Right lobe of liver (tissue), 6 donors: Measurements from ENCODE around the gene LSM2. TPM values are rescaled to one million over a fixed set of nuclear protein-coding genes. Genes with fewer than 3 reads are reported as not detected.

Experiments
- ATAC-seq, 4 donors: fragments of 200-7000 bp; cut with Tn5 transposase; one replicate each; pipeline ENCODE4 v1.9.1; 2020; ENCODE audit warnings: mild to moderate bottlenecking in 4 of 4, moderate library complexity in 4 of 4
- DNase-seq, 3 donors: peaks; one replicate each; pipeline ENCODE4 v3.0.0-alpha.2; 2020
- H3K27ac ChIP-seq, 3 donors: fragments of 200-600 bp; one replicate each; pipeline ENCODE4 v1.8.0; 2022
- H3K27me3 ChIP-seq, 2 donors: fragments of 200-600 bp; one replicate each; pipeline ENCODE4 v1.8.0; 2022
- H3K36me3 ChIP-seq, 4 donors: fragments of 200-600 bp; sonication (generic) in 1 of 4; one replicate each; pipeline versions ENCODE4 v1.5.1 to v1.8.0; 2017 to 2022; ENCODE audit warnings: control low read depth in 1 of 4
- H3K4me1 ChIP-seq, 4 donors: fragments of 200-600 bp; sonication (generic) in 1 of 4; one replicate each; pipeline versions ENCODE4 v1.5.1 to v1.8.0; 2017 to 2022; ENCODE audit warnings: control low read depth in 1 of 4
- H3K4me3 ChIP-seq, 3 donors: fragments of 200-600 bp; one replicate each; pipeline ENCODE4 v1.8.0; 2022
- H3K9me3 ChIP-seq, 4 donors: fragments of 200-600 bp; sonication (generic) in 1 of 4; one replicate each; pipeline versions ENCODE4 v1.5.1 to v1.8.0; 2017 to 2022; ENCODE audit warnings: control low read depth in 1 of 4
- POLR2A ChIP-seq: fragments of 450-650 bp; IDR thresholded peaks from one replicate; pipeline ENCODE4 v1.6.1; 2017; ENCODE audit warnings: antibody characterized with exemption, mild to moderate bottlenecking
- WGBS: methylation state at CpG from one replicate; pipeline ENCODE4 v1.1.6; 2018; ENCODE audit warnings: low coverage, low lambda C conversion rate; ENCODE audit not compliant: insufficient coverage; ENCODE audit errors: missing lambda C conversion rate; 5-methylcytosine and 5-hydroxymethylcytosine counted together
- intact Hi-C, 2 donors: fragments of 100-400 bp; cut with DNase I; formaldehyde crosslinking; loops; one replicate each; pipeline versions ENCODE4 v1.11.2 to v1.14.1; 2022
- total RNA-seq, 6 experiments: library from RNA; depleted of rRNA in 2 of 6; stranded (reverse); fragments of >200 nt in 2 of 6; fragmentation: NEBNext Ultra II Directional in 3 of 6; extraction: Animal tissue kit (Norgen Biotek cat#: 25700) in 3 of 6; gene quantifications; one replicate each; pipeline versions ENCODE4 v1.1.0 to v1.2.4, GENCODE V29; 2016 to 2023
- TF ChIP-seq, protein P1 (sequence below), 4 donors: fragments of 200-600 bp in 3 of 4; fragments of 450-650 bp in 1 of 4; IDR thresholded peaks; one replicate each; pipeline versions ENCODE4 v1.5.1 to v1.8.0; 2016 to 2022; ENCODE audit warnings: antibody characterized with exemption in 4 of 4, mild to moderate bottlenecking in 2 of 4
- donor health status: DM: no; HTN: yes; CAD: no.
- donor health status: DM: no; HTN: no; CAD: no.
- donor health status: DM: no; HTN: no; CAD: no.
- donor health status: DM: no; HTN: yes; CAD: no.
- donor health status: DM: no; HTN: yes; CAD: no.

Gene LSM2
- total RNA-seq, 6 experiments from 2014 or later = 11.0 to 26.1 (median 11.6) TPM

DNA sequence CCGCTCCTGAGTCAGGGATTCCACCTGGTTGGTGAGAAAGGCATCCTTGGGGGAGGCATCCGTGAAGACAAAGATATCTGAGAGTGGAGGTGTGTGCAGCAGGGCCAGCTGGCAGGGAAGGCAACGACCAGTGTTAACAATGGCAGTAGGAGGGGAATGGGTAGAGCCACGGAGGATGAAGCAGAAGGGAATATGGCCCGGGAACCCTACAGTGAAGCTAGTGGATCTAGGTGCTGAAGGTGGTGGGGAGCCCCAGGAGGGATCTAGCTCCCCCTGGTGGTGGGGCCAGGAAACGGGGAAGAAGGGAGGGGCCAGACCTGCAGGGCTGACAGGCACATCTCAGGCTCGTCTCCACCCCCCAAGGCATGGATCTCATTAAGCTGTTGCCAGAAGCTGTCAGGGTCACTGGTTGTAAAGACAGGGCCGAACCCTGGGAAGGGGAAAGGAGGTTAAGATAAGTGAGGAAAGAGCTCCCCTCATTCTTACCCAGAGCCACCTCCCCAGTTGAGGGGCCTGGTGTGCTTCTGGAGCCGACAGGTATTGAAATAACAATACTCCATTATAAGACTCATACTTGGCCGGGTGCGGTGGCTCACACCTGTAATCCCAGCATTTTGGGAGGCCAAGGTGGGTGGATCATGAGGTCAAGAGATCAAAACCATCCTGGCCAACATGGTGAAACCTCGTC lies 36.9 kb downstream of the LSM2 start:
- Histone ChIP-seq H3K27ac (no peak overlapping the region), H3K4me1 (peaks cover 0 to 5% (median 0%) of the 10 kb centered on the region in 4 donors), H3K9me3 (no peaks in the 10 kb centered on the region), H3K27me3 (no peaks in the 10 kb centered on the region), H3K4me3 (no peak overlapping the region), H3K36me3 (no peaks in the 10 kb centered on the region)
- DNase-seq = peak; percentile 83 to 89 (median 88)
- WGBS = 39% methylated on average over 8 of the region's 12 CpGs
- ATAC-seq = peak; percentile 85 to 87 (median 87)
- intact Hi-C loops = loop anchor here (10.0 kb wide), 3 partner anchors 55 to 85 kb away; partner anchors contain the start of genes LY6G5C (in 2 of the 2) and LY6G6D (in 1 of the 2)
- TF ChIP-seq POLR2A = no peak
- TF ChIP-seq, protein P1, sequence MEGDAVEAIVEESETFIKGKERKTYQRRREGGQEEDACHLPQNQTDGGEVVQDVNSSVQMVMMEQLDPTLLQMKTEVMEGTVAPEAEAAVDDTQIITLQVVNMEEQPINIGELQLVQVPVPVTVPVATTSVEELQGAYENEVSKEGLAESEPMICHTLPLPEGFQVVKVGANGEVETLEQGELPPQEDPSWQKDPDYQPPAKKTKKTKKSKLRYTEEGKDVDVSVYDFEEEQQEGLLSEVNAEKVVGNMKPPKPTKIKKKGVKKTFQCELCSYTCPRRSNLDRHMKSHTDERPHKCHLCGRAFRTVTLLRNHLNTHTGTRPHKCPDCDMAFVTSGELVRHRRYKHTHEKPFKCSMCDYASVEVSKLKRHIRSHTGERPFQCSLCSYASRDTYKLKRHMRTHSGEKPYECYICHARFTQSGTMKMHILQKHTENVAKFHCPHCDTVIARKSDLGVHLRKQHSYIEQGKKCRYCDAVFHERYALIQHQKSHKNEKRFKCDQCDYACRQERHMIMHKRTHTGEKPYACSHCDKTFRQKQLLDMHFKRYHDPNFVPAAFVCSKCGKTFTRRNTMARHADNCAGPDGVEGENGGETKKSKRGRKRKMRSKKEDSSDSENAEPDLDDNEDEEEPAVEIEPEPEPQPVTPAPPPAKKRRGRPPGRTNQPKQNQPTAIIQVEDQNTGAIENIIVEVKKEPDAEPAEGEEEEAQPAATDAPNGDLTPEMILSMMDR (IDR thresholded peaks at IDR 0.05) = peak; percentile 81 to 98 (median 94)

- Histone ChIP-seq H3K4me3 (no peak overlapping the region), H3K9me3 (no peaks in the 10 kb centered on the region), H3K27ac (no peak overlapping the region), H3K36me3 (no peaks in the 10 kb centered on the region), H3K4me1 (peaks cover 0 to 5% (median 0%) of the 10 kb centered on the region in 4 donors), H3K27me3 (no peaks in the 10 kb centered on the region)
- peak in 2 of 4 donors; percentile 6 to 17 for ATAC-seq
- WGBS = 72% methylated on average over 15 of the region's 18 CpGs
- no peak for DNase-seq
- TF ChIP-seq, protein P1 (IDR thresholded peaks at IDR 0.05) = no peak
- TF ChIP-seq POLR2A = no peak
- intact Hi-C loops = loop anchor here (10.0 kb wide), 2 partner anchors 54 to 84 kb away; partner anchors contain the start of genes LY6G5C (in 2 of the 2) and LY6G6D (in 1 of the 2)
Measured at GRCh38 chr6:31768363-31769257, 38.2 kb downstream of the LSM2 start.

- Histone ChIP-seq H3K9me3 (no peaks in the 10 kb centered on the region), H3K27me3 (no peaks in the 10 kb centered on the region), H3K4me3 (no peak overlapping the region), H3K4me1 (no peaks in the 10 kb centered on the region), H3K27ac (no peak overlapping the region), H3K36me3 (no peaks in the 10 kb centered on the region)
- ATAC-seq = no peak
- no peak for TF ChIP-seq POLR2A
- TF ChIP-seq, protein P1 (IDR thresholded peaks at IDR 0.05) = no peak
- intact Hi-C loops = loop anchor here (10.0 kb wide), 2 partner anchors 52 to 82 kb away; partner anchors contain the start of genes LY6G5C (in 2 of the 2) and LY6G6D (in 1 of the 2)
- no peak for DNase-seq
- 71% methylated on average over 3 of the region's 6 CpGs for WGBS
Measured at GRCh38 chr6:31767096-31767645, 39.6 kb downstream of the LSM2 start.
